GM10847 (cell line): ENCODE measurements around the gene DKK1.

ENCODE experiments used
- POLR2A ChIP-seq: IDR thresholded peaks from 2 replicates; pipeline ENCODE4 v1.6.1; 2011; ENCODE audit not compliant: insufficient read length; ENCODE audit errors: extremely low read depth

DKK1 gene

GRCh38 chr10:52335665-52336064 is 21.6 kb downstream of the DKK1 start:
- no peak for TF ChIP-seq POLR2A

GRCh38 chr10:52337225-52337624 is 23.1 kb downstream of the DKK1 start:
- no peak for TF ChIP-seq POLR2A

GRCh38 chr10:52343439-52343838 is 29.4 kb downstream of the DKK1 start:
- TF ChIP-seq POLR2A: no peak

GRCh38 chr10:52346394-52347326 is 32.6 kb downstream of the DKK1 start:
- TF ChIP-seq POLR2A: no peak

GRCh38 chr10:52347327-52347667 is 33.2 kb downstream of the DKK1 start:
- TF ChIP-seq POLR2A: no peak

GRCh38 chr10:52348037-52348564 is 34.0 kb downstream of the DKK1 start:
- no peak for TF ChIP-seq POLR2A

- TF ChIP-seq POLR2A: no peak
Observed at GRCh38 chr10:52351914-52352330, 37.8 kb downstream of the DKK1 start.

GRCh38 chr10:52353205-52353604 is 39.1 kb downstream of the DKK1 start:
- no peak for TF ChIP-seq POLR2A

GRCh38 chr10:52353960-52354394 is 39.9 kb downstream of the DKK1 start:
- TF ChIP-seq POLR2A: no peak

- TF ChIP-seq POLR2A: no peak
Observed at GRCh38 chr10:52357971-52358370, 43.9 kb downstream of the DKK1 start.

- TF ChIP-seq POLR2A: no peak
Observed at GRCh38 chr10:52359441-52359840, 45.4 kb downstream of the DKK1 start.
